Vagina (tissue), 2 donors: ENCODE results near the gene B9D2.

Source experiments
- CTCF ChIP-seq, 3 experiments: fragments of 450-650 bp in 2 of 3; fragments of 200-600 bp in 1 of 3; sonication (generic) in 1 of 3; IDR thresholded peaks; one replicate each; pipeline ENCODE4 v1.5.1; 2017 to 2019; ENCODE audit warnings: antibody characterized with exemption in 3 of 3, mild to moderate bottlenecking in 2 of 3, moderate library complexity in 2 of 3
- POLR2A ChIP-seq, 2 donors: fragments of 450-650 bp; IDR thresholded peaks; one replicate each; pipeline ENCODE4 v1.6.1; 2017; ENCODE audit warnings: antibody characterized with exemption in 2 of 2, mild to moderate bottlenecking in 2 of 2, moderate library complexity in 2 of 2
- POLR2AphosphoS5 ChIP-seq, 2 donors: sonication (generic); formaldehyde crosslinking; IDR thresholded peaks; one replicate each; pipeline ENCODE4 v1.9.0; 2017; ENCODE audit warnings: antibody characterized with exemption in 2 of 2, mild to moderate bottlenecking in 2 of 2, low read depth in 1 of 2; ENCODE audit not compliant: insufficient read depth in 1 of 2

GRCh38 chr19:41330946-41331678 is 32.8 kb downstream of the B9D2 start:
- TF ChIP-seq CTCF (IDR thresholded peaks at IDR 0.05) (no peak), POLR2A (IDR thresholded peaks at IDR 0.05) (no peak), POLR2AphosphoS5 (IDR thresholded peaks at IDR 0.05; ENCODE audit: insufficient read depth in 1 of 2, low read depth in 1 of 2) (no peak)
